ENCODE measurements around the gene CERT1.
"Not testable (repeated sequence)": the region's sequence is repeated elsewhere in the genome, so short reads cannot be mapped to it uniquely, and the experiment has no call there.

CERT1 gene

GRCh38 chr5:75522542-75522941, 11.1 kb upstream of the CERT1 start:
- no peak for DNase-seq (ENCODE audit: low read depth in 3 of 3)

- DNase-seq (ENCODE audit: low read depth in 3 of 3): no peak
Observed at GRCh38 chr5:75522025-75522424, 10.6 kb upstream of the CERT1 start.

- no peak for DNase-seq (ENCODE audit: low read depth in 3 of 3)
Observed at GRCh38 chr5:75521195-75521594, 9.8 kb upstream of the CERT1 start.

GRCh38 chr5:75519761-75520160, 8.3 kb upstream of the CERT1 start:
- DNase-seq (ENCODE audit: low read depth in 3 of 3): no peak

- no peak for DNase-seq (ENCODE audit: low read depth in 3 of 3)
Observed at GRCh38 chr5:75514323-75514722, 2.9 kb upstream of the CERT1 start.

GRCh38 chr5:75513841-75514240, 2.4 kb upstream of the CERT1 start:
- DNase-seq (ENCODE audit: low read depth in 3 of 3): no peak

- DNase-seq (ENCODE audit: low read depth in 3 of 3): no peak
Observed at GRCh38 chr5:75512383-75513074, 1.1 kb upstream of the CERT1 start.

GRCh38 chr5:75510836-75511434, 494 bp downstream of the CERT1 start:
- DNase-seq (ENCODE audit: low read depth in 3 of 3): peak in 2 of 3 experiments; percentile 1 to 19

GRCh38 chr5:75510417-75510835, 1.0 kb downstream of the CERT1 start:
- no peak for DNase-seq (ENCODE audit: low read depth in 3 of 3)

GRCh38 chr5:75509956-75510355, 1.5 kb downstream of the CERT1 start:
- DNase-seq (ENCODE audit: low read depth in 3 of 3): no peak

- no peak for DNase-seq (ENCODE audit: low read depth in 3 of 3)
Observed at GRCh38 chr5:75509546-75509945, 1.9 kb downstream of the CERT1 start.

- DNase-seq (ENCODE audit: low read depth in 3 of 3): no peak
Observed at GRCh38 chr5:75507841-75508240, 3.6 kb downstream of the CERT1 start.

- DNase-seq (ENCODE audit: low read depth in 3 of 3): not testable (repeated sequence)
Observed at GRCh38 chr5:75505112-75505511, 6.3 kb downstream of the CERT1 start.

GRCh38 chr5:75498875-75499274, 12.6 kb downstream of the CERT1 start:
- DNase-seq (ENCODE audit: low read depth in 3 of 3): not testable (repeated sequence)

- DNase-seq (ENCODE audit: low read depth in 3 of 3): no peak
Observed at GRCh38 chr5:75498208-75498777, 13.1 kb downstream of the CERT1 start.

GRCh38 chr5:75496026-75496425, 15.4 kb downstream of the CERT1 start:
- no peak for DNase-seq (ENCODE audit: low read depth in 3 of 3)

- DNase-seq (ENCODE audit: low read depth in 3 of 3): no peak
Observed at GRCh38 chr5:75491621-75492020, 19.8 kb downstream of the CERT1 start.

GRCh38 chr5:75489847-75490246, 21.6 kb downstream of the CERT1 start:
- DNase-seq (ENCODE audit: low read depth in 3 of 3): not testable (repeated sequence)

GRCh38 chr5:75484605-75485004, 26.8 kb downstream of the CERT1 start:
- DNase-seq (ENCODE audit: low read depth in 3 of 3): no peak

- no peak for DNase-seq (ENCODE audit: low read depth in 3 of 3)
Observed at GRCh38 chr5:75482482-75482881, 28.9 kb downstream of the CERT1 start.

GRCh38 chr5:75481024-75481423, 30.4 kb downstream of the CERT1 start:
- DNase-seq (ENCODE audit: low read depth in 3 of 3): no peak

- no peak for DNase-seq (ENCODE audit: low read depth in 3 of 3)
Observed at GRCh38 chr5:75475364-75475763, 36.1 kb downstream of the CERT1 start.

- no peak for DNase-seq (ENCODE audit: low read depth in 3 of 3)
Observed at GRCh38 chr5:75473463-75473862, 38.0 kb downstream of the CERT1 start.
